K562 (cell line): ENCODE measurements around the gene DPAGT1. TPM values are rescaled to one million over a fixed set of nuclear protein-coding genes. Genes with fewer than 3 reads are reported as not detected.

Experiments
- CEBPB ChIP-seq: fragments of 450-650 bp; IDR thresholded peaks from 2 replicates; pipeline ENCODE4 v1.6.1; 2016; ENCODE audit warnings: missing genetic modification characterization, missing compliant biosample characterization
- CREB1 ChIP-seq, 2 experiments: sonication (generic) in 1 of 2; formaldehyde crosslinking in 1 of 2; IDR thresholded peaks; 2 replicates each; pipeline versions ENCODE4 v1.6.1 to v1.8.0; 2012 to 2022; ENCODE audit warnings: inconsistent platforms in 1 of 2, mild to moderate bottlenecking in 1 of 2, missing genetic modification reagents in 1 of 2, moderate library complexity in 1 of 2
- E2F3 ChIP-seq: fragments of 250-450 bp; sonication (Bioruptor Pico); IDR thresholded peaks from 2 replicates; pipeline ENCODE4 v1.4.0; 2020; ENCODE audit warnings: mild to moderate bottlenecking
- GATA2 ChIP-seq: sonication (generic); formaldehyde crosslinking; IDR thresholded peaks from 2 replicates; pipeline ENCODE4 v1.4.0; 2020; ENCODE audit warnings: mild to moderate bottlenecking, missing genetic modification reagents
- HDAC1 ChIP-seq, 2 experiments: fragments of 450-650 bp; IDR thresholded peaks; 2 replicates each; pipeline ENCODE4 v1.6.1; 2016 to 2017; ENCODE audit warnings: inconsistent platforms in 1 of 2, mild to moderate bottlenecking in 1 of 2, moderate library complexity in 1 of 2
- JUN ChIP-seq, 2 experiments: sonication (generic) in 1 of 2; formaldehyde crosslinking in 1 of 2; IDR thresholded peaks; 2 replicates each; pipeline versions ENCODE4 v1.6.1 to v1.8.0; 2012 to 2022; ENCODE audit warnings: borderline replicate concordance in 2 of 2, mild to moderate bottlenecking in 2 of 2, improper control_type of control experiment in 1 of 2, low read depth in 1 of 2, low read length in 1 of 2, missing genetic modification reagents in 1 of 2
- KLF10 ChIP-seq: fragments of 250-450 bp; sonication (Bioruptor Pico); IDR thresholded peaks from 2 replicates; pipeline ENCODE4 v1.6.1; 2021; ENCODE audit warnings: matching md5 sums
- NFYB ChIP-seq: IDR thresholded peaks from 2 replicates; pipeline ENCODE4 v1.6.1; 2011; ENCODE audit warnings: mild to moderate bottlenecking, moderate library complexity; ENCODE audit not compliant: insufficient read length; ENCODE audit errors: extremely low read depth
- PHF21A ChIP-seq: fragments of 450-650 bp; IDR thresholded peaks from 2 replicates; pipeline ENCODE4 v1.6.1; 2017; ENCODE audit warnings: low read depth, borderline replicate concordance
- POLR2B ChIP-seq: fragments of 450-650 bp; IDR thresholded peaks from 2 replicates; pipeline ENCODE4 v1.6.1; 2018; ENCODE audit warnings: low read depth; ENCODE audit not compliant: partially characterized antibody
- SP1 ChIP-seq: sonication (generic); formaldehyde crosslinking; IDR thresholded peaks from 2 replicates; pipeline ENCODE4 v1.8.1; 2022; ENCODE audit warnings: mild to moderate bottlenecking, missing genetic modification reagents
- UBTF ChIP-seq, 2 experiments: IDR thresholded peaks; 2 replicates each; pipeline ENCODE4 v1.6.1; 2012; ENCODE audit warnings: improper control_type of control experiment in 2 of 2, low read depth in 2 of 2, low read length in 2 of 2, borderline replicate concordance in 1 of 2
- ZC3H4 ChIP-seq: sonication (generic); formaldehyde crosslinking; IDR thresholded peaks from 2 replicates; pipeline ENCODE4 v1.9.0; 2021; ENCODE audit warnings: missing genetic modification reagents, borderline replicate concordance
- ZKSCAN8 ChIP-seq: fragments of 200-800 bp; sonication (Bioruptor generic); IDR thresholded peaks from 2 replicates; pipeline ENCODE4 v1.6.1; 2016; ENCODE audit warnings: missing genetic modification characterization, missing compliant biosample characterization
- ZNF217 ChIP-seq: sonication (generic); formaldehyde crosslinking; IDR thresholded peaks from 2 replicates; pipeline ENCODE4 v1.8.0; 2022; ENCODE audit warnings: mild to moderate bottlenecking, missing genetic modification reagents
- polyA plus RNA-seq, 8 experiments: library from polyadenylated mRNA; depleted of rRNA in 4 of 8; stranded (reverse) in 5 of 8; unstranded in 3 of 8; fragments of >200 nt; fragmentation: Nextera tagmentation in 2 of 8; fragmentation: Illumina TruSeq in 1 of 8; extraction: Ambion mirVana in 2 of 8; extraction: Trizol in 1 of 8; gene quantifications; 2 replicates each; pipeline versions ENCODE4 v1.2.1 to v1.2.3, GENCODE V29; 2011 to 2014; ENCODE audit warnings: inconsistent platforms in 1 of 8, missing spikeins in 1 of 8
- total RNA-seq, 7 experiments: library from RNA; depleted of rRNA in 6 of 7; stranded (reverse); fragments of >200 nt in 6 of 7; fragmentation: Illumina TruSeq in 2 of 7; extraction: Trizol in 2 of 7; gene quantifications; 2 replicates each; pipeline versions ENCODE4 v1.2.1 to v1.2.3, GENCODE V29; 2011 to 2021; ENCODE audit warnings: low replicate concordance in 1 of 7
- TF ChIP-seq, protein P1 (sequence below): sonication (generic); formaldehyde crosslinking; IDR thresholded peaks from 2 replicates; pipeline ENCODE4 v1.8.0; 2022; ENCODE audit warnings: mild to moderate bottlenecking, low read depth, missing genetic modification reagents
- TF ChIP-seq, protein P2 (sequence below), 2 experiments: fragments of 450-650 bp in 1 of 2; IDR thresholded peaks; 2 replicates each; pipeline ENCODE4 v1.6.1; 2011 to 2017; ENCODE audit warnings: low read depth in 2 of 2, antibody characterized with exemption in 1 of 2, borderline replicate concordance in 1 of 2, low read length in 1 of 2, mild to moderate bottlenecking in 1 of 2, mixed read lengths in 1 of 2; ENCODE audit not compliant: control insufficient read depth in 1 of 2

DPAGT1 gene
- total and polyA plus RNA-seq, 9 of the 15 experiments (the other 6 are each of a cell fraction or from before 2014, with no cell fraction given): 29.9 to 135 (median 85.0) TPM

DNA sequence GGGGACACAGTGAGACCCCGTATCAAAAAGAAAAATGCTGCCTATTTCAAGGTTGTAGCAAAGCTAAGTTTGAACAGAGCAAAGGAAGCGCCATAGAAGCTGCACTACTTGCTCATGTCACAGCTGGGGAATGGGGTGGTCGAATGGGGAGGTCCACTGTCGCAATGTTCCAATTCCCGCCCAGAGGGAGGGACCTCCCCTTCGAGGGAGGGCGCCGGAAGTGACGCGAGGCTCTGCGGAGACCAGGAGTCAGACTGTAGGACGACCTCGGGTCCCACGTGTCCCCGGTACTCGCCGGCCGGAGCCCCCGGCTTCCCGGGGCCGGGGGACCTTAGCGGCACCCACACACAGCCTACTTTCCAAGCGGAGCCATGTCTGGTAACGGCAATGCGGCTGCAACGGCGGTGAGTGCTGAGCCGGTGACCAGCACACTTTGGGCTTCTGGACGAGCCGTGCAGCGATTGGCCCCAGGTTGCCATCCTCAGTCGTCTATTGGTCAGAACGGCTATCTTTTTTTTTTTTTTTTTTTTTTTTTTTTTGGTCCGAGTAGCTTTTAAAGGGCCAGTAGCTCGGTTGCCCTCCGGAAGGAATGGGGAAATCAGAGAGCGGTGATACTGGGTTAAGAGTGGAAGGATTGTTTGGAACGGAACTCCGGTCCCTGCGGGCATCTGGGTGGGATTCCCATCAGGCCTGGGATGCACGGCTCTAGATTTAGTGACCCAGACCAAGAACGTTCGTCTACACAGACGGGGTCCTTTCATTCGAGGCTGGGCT lies 16.8 kb downstream of the DPAGT1 start, which contains the start of gene HMBS (continued):
- TF ChIP-seq PHF21A (no peak), POLR2B (peak; percentile 85), SP1 (peak; percentile 66), ZNF217 (no peak), ZC3H4 (CRISPR knock-in tag) (no peak; the same call in 1 of the 2 replicates), ZKSCAN8 (CRISPR knock-in tag) (peak; percentile 48; the same call in 1 of the 2 replicates), CREB1 (IDR thresholded peaks at IDR 0.05) (peak; percentile 85), CREB1 (CRISPR knock-in tag; IDR thresholded peaks at IDR 0.05) (peak; percentile 89), KLF10 (CRISPR knock-in tag) (no peak), GATA2 (CRISPR knock-in tag) (no peak), UBTF (IDR thresholded peaks at IDR 0.05; ENCODE audit: borderline replicate concordance in 1 of 2, low read depth in 2 of 2, low read length in 2 of 2) (0 out of 4 replicates have a peak, but pooled peaks of 1 of the 2 experiments have one; percentile 66), HDAC1 (IDR thresholded peaks at IDR 0.05) (peak in 1 of 2 experiments; percentile 81; a peak in 1 of 4 replicates), CEBPB (tag) (peak; percentile 98), NFYB (peak; percentile 77), E2F3 (CRISPR knock-in tag) (peak; percentile 84), JUN (IDR thresholded peaks at IDR 0.05; ENCODE audit: borderline replicate concordance, low read depth, low read length) (peak; percentile 30; the same call in 1 of the 2 replicates), JUN (CRISPR knock-in tag; IDR thresholded peaks at IDR 0.05; ENCODE audit: borderline replicate concordance) (no peak)
- TF ChIP-seq, protein P1, sequence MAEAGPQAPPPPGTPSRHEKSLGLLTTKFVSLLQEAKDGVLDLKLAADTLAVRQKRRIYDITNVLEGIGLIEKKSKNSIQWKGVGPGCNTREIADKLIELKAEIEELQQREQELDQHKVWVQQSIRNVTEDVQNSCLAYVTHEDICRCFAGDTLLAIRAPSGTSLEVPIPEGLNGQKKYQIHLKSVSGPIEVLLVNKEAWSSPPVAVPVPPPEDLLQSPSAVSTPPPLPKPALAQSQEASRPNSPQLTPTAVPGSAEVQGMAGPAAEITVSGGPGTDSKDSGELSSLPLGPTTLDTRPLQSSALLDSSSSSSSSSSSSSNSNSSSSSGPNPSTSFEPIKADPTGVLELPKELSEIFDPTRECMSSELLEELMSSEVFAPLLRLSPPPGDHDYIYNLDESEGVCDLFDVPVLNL (CRISPR knock-in tag): peak; percentile 80; the same call in 1 of the 2 replicates
- TF ChIP-seq, protein P2, sequence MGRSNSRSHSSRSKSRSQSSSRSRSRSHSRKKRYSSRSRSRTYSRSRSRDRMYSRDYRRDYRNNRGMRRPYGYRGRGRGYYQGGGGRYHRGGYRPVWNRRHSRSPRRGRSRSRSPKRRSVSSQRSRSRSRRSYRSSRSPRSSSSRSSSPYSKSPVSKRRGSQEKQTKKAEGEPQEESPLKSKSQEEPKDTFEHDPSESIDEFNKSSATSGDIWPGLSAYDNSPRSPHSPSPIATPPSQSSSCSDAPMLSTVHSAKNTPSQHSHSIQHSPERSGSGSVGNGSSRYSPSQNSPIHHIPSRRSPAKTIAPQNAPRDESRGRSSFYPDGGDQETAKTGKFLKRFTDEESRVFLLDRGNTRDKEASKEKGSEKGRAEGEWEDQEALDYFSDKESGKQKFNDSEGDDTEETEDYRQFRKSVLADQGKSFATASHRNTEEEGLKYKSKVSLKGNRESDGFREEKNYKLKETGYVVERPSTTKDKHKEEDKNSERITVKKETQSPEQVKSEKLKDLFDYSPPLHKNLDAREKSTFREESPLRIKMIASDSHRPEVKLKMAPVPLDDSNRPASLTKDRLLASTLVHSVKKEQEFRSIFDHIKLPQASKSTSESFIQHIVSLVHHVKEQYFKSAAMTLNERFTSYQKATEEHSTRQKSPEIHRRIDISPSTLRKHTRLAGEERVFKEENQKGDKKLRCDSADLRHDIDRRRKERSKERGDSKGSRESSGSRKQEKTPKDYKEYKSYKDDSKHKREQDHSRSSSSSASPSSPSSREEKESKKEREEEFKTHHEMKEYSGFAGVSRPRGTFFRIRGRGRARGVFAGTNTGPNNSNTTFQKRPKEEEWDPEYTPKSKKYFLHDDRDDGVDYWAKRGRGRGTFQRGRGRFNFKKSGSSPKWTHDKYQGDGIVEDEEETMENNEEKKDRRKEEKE (IDR thresholded peaks at IDR 0.05; ENCODE audit: borderline replicate concordance in 1 of 2, control insufficient read depth in 1 of 2, low read depth in 2 of 2, low read length in 1 of 2): no peak
